ENCODE data around the gene ACAA1.

ACAA1 gene

GRCh38 chr3:38125305-38126120, 11.4 kb downstream of the ACAA1 start:
- Mint-ChIP-seq H3K4me3 (no peak overlapping the region), H3K27me3 (ENCODE audit: low read depth, poor library complexity) (no peaks in the 10 kb centered on the region), H3K27ac (no peak overlapping the region), H3K4me1 (no peaks in the 10 kb centered on the region), H3K9me3 (no peaks in the 10 kb centered on the region), H3K36me3 (ENCODE audit: low read depth) (peaks cover 54% of the 10 kb centered on the region)
- DNase-seq = no peak
- TF ChIP-seq CTCF (IDR thresholded peaks at IDR 0.05) = no peak

- H3K4me1 Mint-ChIP-seq = no peaks in the 10 kb centered on the region
- H3K36me3 Mint-ChIP-seq (ENCODE audit: low read depth) = peaks cover 49% of the 10 kb centered on the region
- H3K4me3 Mint-ChIP-seq = no peak overlapping the region
- no peak overlapping the region for H3K27ac Mint-ChIP-seq
- no peaks in the 10 kb centered on the region for H3K27me3 Mint-ChIP-seq (ENCODE audit: low read depth, poor library complexity)
- TF ChIP-seq CTCF (IDR thresholded peaks at IDR 0.05) = no peak
- no peak for DNase-seq
- H3K9me3 Mint-ChIP-seq = no peaks in the 10 kb centered on the region
Measured at GRCh38 chr3:38124324-38125122, 12.4 kb downstream of the ACAA1 start.

GRCh38 chr3:38122712-38123290, 14.1 kb downstream of the ACAA1 start:
- no peak overlapping the region for H3K4me3 Mint-ChIP-seq
- no peaks in the 10 kb centered on the region for H3K4me1 Mint-ChIP-seq
- H3K27me3 Mint-ChIP-seq (ENCODE audit: low read depth, poor library complexity) = peaks cover 3% of the 10 kb centered on the region
- no peaks in the 10 kb centered on the region for H3K9me3 Mint-ChIP-seq
- no peak for DNase-seq
- peaks cover 46% of the 10 kb centered on the region for H3K36me3 Mint-ChIP-seq (ENCODE audit: low read depth)
- no peak for TF ChIP-seq CTCF (IDR thresholded peaks at IDR 0.05)
- H3K27ac Mint-ChIP-seq = no peak overlapping the region

GRCh38 chr3:38121832-38122461, 15.0 kb downstream of the ACAA1 start:
- no peaks in the 10 kb centered on the region for H3K4me1 Mint-ChIP-seq
- H3K27ac Mint-ChIP-seq = no peak overlapping the region
- no peak for DNase-seq
- H3K4me3 Mint-ChIP-seq = no peak overlapping the region
- H3K9me3 Mint-ChIP-seq = no peaks in the 10 kb centered on the region
- peaks cover 38% of the 10 kb centered on the region for H3K36me3 Mint-ChIP-seq (ENCODE audit: low read depth)
- H3K27me3 Mint-ChIP-seq (ENCODE audit: low read depth, poor library complexity) = peaks cover 3% of the 10 kb centered on the region
- TF ChIP-seq CTCF (IDR thresholded peaks at IDR 0.05) = no peak

- H3K9me3 Mint-ChIP-seq = no peaks in the 10 kb centered on the region
- H3K27ac Mint-ChIP-seq = no peak overlapping the region
- DNase-seq = no peak
- H3K4me3 Mint-ChIP-seq = no peak overlapping the region
- H3K36me3 Mint-ChIP-seq (ENCODE audit: low read depth) = peaks cover 35% of the 10 kb centered on the region
- H3K4me1 Mint-ChIP-seq = no peaks in the 10 kb centered on the region
- H3K27me3 Mint-ChIP-seq (ENCODE audit: low read depth, poor library complexity) = peaks cover 3% of the 10 kb centered on the region
- TF ChIP-seq CTCF (IDR thresholded peaks at IDR 0.05) = no peak
Measured at GRCh38 chr3:38121451-38121831, 15.5 kb downstream of the ACAA1 start.

All from nephron progenitor cell (in vitro differentiated cells).